Loucy (cell line): ENCODE measurements around the gene ZNF292.

Experiments used
- H2AFZ ChIP-seq: fragments of 200-600 bp; sonication (generic); 2 replicates; pipeline ENCODE4 v1.6.0; 2016; ENCODE audit warnings: antibody characterized with exemption, mild to moderate bottlenecking, low read length, moderate library complexity
- H3F3A ChIP-seq: fragments of 200-600 bp; 2 replicates; pipeline ENCODE4 v1.6.0; 2016; ENCODE audit warnings: antibody characterized with exemption, low read depth, mild to moderate bottlenecking
- H3K27me3 ChIP-seq: fragments of 200-600 bp; sonication (generic); 2 replicates; pipeline ENCODE4 v1.6.1; 2014; ENCODE audit warnings: low read length, mild to moderate bottlenecking; ENCODE audit not compliant: insufficient read depth, poor library complexity, severe bottlenecking
- H3K36me3 ChIP-seq: fragments of 200-600 bp; sonication (generic); 2 replicates; pipeline ENCODE4 v1.6.1; 2016; ENCODE audit warnings: low read length; ENCODE audit not compliant: insufficient read depth
- H3K4me1 ChIP-seq: fragments of 200-600 bp; sonication (generic); 2 replicates; pipeline ENCODE4 v1.5.1; 2014; ENCODE audit warnings: low read length, mild to moderate bottlenecking; ENCODE audit not compliant: insufficient read depth, poor library complexity, severe bottlenecking
- H3K4me2 ChIP-seq: fragments of 200-600 bp; sonication (generic); 2 replicates; pipeline ENCODE4 v1.6.0; 2014; ENCODE audit warnings: antibody characterized with exemption, low read length, low read depth, mild to moderate bottlenecking; ENCODE audit not compliant: poor library complexity, severe bottlenecking
- H3K4me3 ChIP-seq: fragments of 200-600 bp; sonication (generic); 2 replicates; pipeline ENCODE4 v1.5.1; 2014; ENCODE audit warnings: low read length, mild to moderate bottlenecking, mixed read lengths; ENCODE audit not compliant: poor library complexity, severe bottlenecking
- H3K79me2 ChIP-seq: fragments of 200-600 bp; sonication (generic); 2 replicates; pipeline ENCODE4 v1.6.1; 2014; ENCODE audit warnings: low read length; ENCODE audit not compliant: insufficient read depth
- H3K9ac ChIP-seq: fragments of 200-600 bp; sonication (generic); 2 replicates; pipeline ENCODE4 v1.6.0; 2014; ENCODE audit warnings: mild to moderate bottlenecking, low read depth, low read length, moderate library complexity; ENCODE audit not compliant: poor library complexity, severe bottlenecking
- H3K9me2 ChIP-seq: fragments of 200-600 bp; sonication (generic); replicated peaks from 2 replicates; pipeline ENCODE4 v1.6.1; 2016; ENCODE audit warnings: low read depth, low read length, mixed read lengths
- H3K9me3 ChIP-seq: fragments of 200-600 bp; sonication (generic); 2 replicates; pipeline ENCODE4 v1.6.1; 2014; ENCODE audit warnings: mild to moderate bottlenecking, antibody characterized with exemption, low read length, low read depth; ENCODE audit not compliant: insufficient read depth
- H4K20me1 ChIP-seq: fragments of 200-600 bp; sonication (generic); 2 replicates; pipeline ENCODE4 v1.6.0; 2014; ENCODE audit warnings: antibody characterized with exemption, low read length, mild to moderate bottlenecking; ENCODE audit not compliant: insufficient read depth, poor library complexity, severe bottlenecking
- EZH2phosphoT487 ChIP-seq: fragments of 200-600 bp; IDR thresholded peaks from 2 replicates; pipeline ENCODE4 v1.6.1; 2018; ENCODE audit warnings: antibody characterized with exemption, mild to moderate bottlenecking, moderate library complexity, borderline replicate concordance
- TF ChIP-seq, protein P1 (sequence below): fragments of 200-600 bp; sonication (generic); conservative IDR thresholded peaks from 2 replicates; pipeline ENCODE4 v1.5.1; 2014; ENCODE audit warnings: mild to moderate bottlenecking, antibody characterized with exemption, low read length

Gene ZNF292

DNA sequence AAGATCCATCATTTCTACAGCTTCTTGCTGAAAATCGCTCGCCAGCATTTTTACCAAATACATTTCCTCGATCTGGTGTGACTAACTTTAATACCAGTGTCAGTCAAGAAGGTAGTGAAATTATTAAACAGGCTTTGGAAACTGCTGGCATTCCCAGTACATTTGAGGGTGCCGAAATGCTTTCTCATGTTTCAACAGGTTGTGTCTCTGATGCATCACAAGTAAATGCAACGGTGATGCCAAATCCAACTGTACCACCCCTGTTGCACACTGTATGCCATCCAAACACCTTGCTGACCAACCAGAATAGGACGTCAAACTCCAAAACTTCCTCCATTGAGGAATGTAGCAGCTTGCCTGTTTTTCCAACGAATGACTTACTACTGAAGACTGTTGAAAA is 102.6 kb downstream of the ZNF292 start:
- peaks cover 82% of the 10 kb centered on the region for H3K36me3 ChIP-seq
- no peaks in the 10 kb centered on the region for H3K27me3 ChIP-seq

DNA sequence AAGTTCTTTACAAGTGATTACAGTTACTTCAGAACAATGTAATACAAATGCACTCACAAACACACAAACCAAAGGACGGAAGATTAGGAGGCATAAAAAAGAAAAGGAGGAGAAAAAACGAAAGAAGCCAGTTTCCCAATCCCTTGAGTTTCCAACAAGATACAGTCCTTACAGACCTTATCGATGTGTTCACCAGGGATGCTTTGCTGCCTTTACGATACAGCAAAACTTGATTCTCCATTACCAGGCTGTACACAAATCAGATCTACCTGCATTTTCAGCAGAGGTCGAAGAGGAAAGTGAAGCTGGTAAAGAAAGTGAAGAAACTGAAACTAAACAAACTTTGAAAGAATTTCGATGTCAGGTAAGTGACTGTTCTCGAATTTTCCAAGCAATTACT is 104.4 kb downstream of the ZNF292 start:
- no peaks in the 10 kb centered on the region for H3K9me2 ChIP-seq
- no peaks in the 10 kb centered on the region for H3K27me3 ChIP-seq
- no peaks in the 10 kb centered on the region for H3K4me1 ChIP-seq
- peaks cover 64% of the 10 kb centered on the region for H3K36me3 ChIP-seq
- H3K79me2 ChIP-seq = no peaks in the 10 kb centered on the region; the same call in 1 of the 2 replicates
- no peaks in the 10 kb centered on the region for H3F3A ChIP-seq
- H3K9ac ChIP-seq = no peak overlapping the region
- no peaks in the 10 kb centered on the region for H3K9me3 ChIP-seq
- no peak overlapping the region for H3K4me2 ChIP-seq
- peaks cover 4% of the 10 kb centered on the region for H4K20me1 ChIP-seq
- no peak overlapping the region for H3K4me3 ChIP-seq
- TF ChIP-seq EZH2phosphoT487 = no peak
- TF ChIP-seq, protein P1, sequence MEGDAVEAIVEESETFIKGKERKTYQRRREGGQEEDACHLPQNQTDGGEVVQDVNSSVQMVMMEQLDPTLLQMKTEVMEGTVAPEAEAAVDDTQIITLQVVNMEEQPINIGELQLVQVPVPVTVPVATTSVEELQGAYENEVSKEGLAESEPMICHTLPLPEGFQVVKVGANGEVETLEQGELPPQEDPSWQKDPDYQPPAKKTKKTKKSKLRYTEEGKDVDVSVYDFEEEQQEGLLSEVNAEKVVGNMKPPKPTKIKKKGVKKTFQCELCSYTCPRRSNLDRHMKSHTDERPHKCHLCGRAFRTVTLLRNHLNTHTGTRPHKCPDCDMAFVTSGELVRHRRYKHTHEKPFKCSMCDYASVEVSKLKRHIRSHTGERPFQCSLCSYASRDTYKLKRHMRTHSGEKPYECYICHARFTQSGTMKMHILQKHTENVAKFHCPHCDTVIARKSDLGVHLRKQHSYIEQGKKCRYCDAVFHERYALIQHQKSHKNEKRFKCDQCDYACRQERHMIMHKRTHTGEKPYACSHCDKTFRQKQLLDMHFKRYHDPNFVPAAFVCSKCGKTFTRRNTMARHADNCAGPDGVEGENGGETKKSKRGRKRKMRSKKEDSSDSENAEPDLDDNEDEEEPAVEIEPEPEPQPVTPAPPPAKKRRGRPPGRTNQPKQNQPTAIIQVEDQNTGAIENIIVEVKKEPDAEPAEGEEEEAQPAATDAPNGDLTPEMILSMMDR = no peak
- H2AFZ ChIP-seq = no peak overlapping the region

More for the DNA sequence above, 102.6 kb downstream of the ZNF292 start:
- peaks cover 4% of the 10 kb centered on the region for H4K20me1 ChIP-seq
- no peak overlapping the region for H3K9ac ChIP-seq
- H3F3A ChIP-seq = no peaks in the 10 kb centered on the region
- H3K4me1 ChIP-seq = no peaks in the 10 kb centered on the region
- no peak overlapping the region for H3K4me3 ChIP-seq
- H3K4me2 ChIP-seq = no peak overlapping the region
- H3K9me2 ChIP-seq = no peaks in the 10 kb centered on the region
- H2AFZ ChIP-seq = no peak overlapping the region
- H3K79me2 ChIP-seq = no peaks in the 10 kb centered on the region; the same call in 1 of the 2 replicates
- TF ChIP-seq, protein P1 = no peak
- no peak for TF ChIP-seq EZH2phosphoT487
- no peaks in the 10 kb centered on the region for H3K9me3 ChIP-seq

DNA sequence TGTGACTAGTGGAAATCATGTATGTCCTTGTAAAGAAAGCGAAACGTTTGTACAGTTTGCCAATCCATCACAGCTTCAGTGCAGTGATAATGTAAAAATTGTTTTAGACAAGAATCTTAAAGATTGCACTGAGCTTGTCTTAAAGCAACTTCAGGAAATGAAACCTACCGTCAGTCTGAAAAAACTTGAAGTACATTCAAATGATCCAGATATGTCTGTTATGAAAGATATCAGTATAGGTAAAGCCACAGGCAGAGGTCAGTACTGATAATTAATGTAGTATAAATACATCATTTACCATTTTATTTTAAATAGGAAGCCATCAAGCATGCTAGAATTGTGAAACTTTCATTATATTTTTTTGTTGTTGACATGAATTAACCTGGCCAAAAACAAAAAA is 106.2 kb downstream of the ZNF292 start:
- H3K79me2 ChIP-seq = no peaks in the 10 kb centered on the region; the same call in 1 of the 2 replicates
- no peak overlapping the region for H3K9ac ChIP-seq
- H3K9me2 ChIP-seq = no peaks in the 10 kb centered on the region
- no peak overlapping the region for H2AFZ ChIP-seq
- H3K27me3 ChIP-seq = no peaks in the 10 kb centered on the region
- no peaks in the 10 kb centered on the region for H3K9me3 ChIP-seq
- H3K4me2 ChIP-seq = no peak overlapping the region
- H3K4me1 ChIP-seq = no peaks in the 10 kb centered on the region
- no peaks in the 10 kb centered on the region for H3F3A ChIP-seq
- H3K4me3 ChIP-seq = no peak overlapping the region
- H3K36me3 ChIP-seq = peaks cover 46% of the 10 kb centered on the region
- no peak for TF ChIP-seq EZH2phosphoT487
- H4K20me1 ChIP-seq = peaks cover 4% of the 10 kb centered on the region

DNA sequence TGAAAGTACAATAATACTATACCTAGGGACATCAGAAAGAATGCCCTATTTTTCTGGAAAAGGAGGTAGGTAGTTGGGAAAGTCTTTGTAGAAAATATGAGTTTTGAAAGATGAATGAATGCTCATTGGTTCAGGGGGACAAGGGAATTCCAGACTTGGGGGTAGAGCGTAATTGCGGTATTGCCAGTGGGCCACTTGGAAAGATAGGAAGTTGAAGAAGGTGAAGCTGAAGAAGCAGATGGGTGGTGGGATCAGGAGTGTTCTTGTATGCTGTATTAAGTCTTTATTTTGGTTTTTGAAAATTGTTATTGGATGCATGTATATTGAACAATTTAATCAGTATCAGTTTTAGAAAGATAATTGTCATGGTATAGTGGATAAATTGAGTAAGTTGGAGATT is 109.1 kb downstream of the ZNF292 start:
- H3K79me2 ChIP-seq = no peaks in the 10 kb centered on the region
- no peak for TF ChIP-seq EZH2phosphoT487
- TF ChIP-seq, protein P1 = no peak
- peaks cover 17% of the 10 kb centered on the region; the same call in 1 of the 2 replicates for H3K36me3 ChIP-seq

More for the DNA sequence above, 109.1 kb downstream of the ZNF292 start:
- Histone ChIP-seq H3K27me3 (no peaks in the 10 kb centered on the region), H3K4me3 (no peak overlapping the region), H3K4me1 (no peaks in the 10 kb centered on the region), H3F3A (no peaks in the 10 kb centered on the region), H3K9ac (no peak overlapping the region), H4K20me1 (peaks cover 4% of the 10 kb centered on the region), H3K9me2 (no peaks in the 10 kb centered on the region), H2AFZ (no peak overlapping the region), H3K9me3 (no peaks in the 10 kb centered on the region), H3K4me2 (no peak overlapping the region)
